DOHH2 (cell line): ENCODE measurements around the gene STRA6.

ENCODE experiments used
- EZH2phosphoT487 ChIP-seq: fragments of 200-600 bp; sonication (generic); IDR thresholded peaks from 2 replicates; pipeline ENCODE4 v1.6.1; 2017; ENCODE audit warnings: borderline replicate concordance, mild to moderate bottlenecking, antibody characterized with exemption, low read length, moderate library complexity, mixed read lengths
- TF ChIP-seq, protein P1 (sequence below): fragments of 200-600 bp; sonication (generic); IDR thresholded peaks from one replicate; pipeline ENCODE4 v1.5.1; 2014; ENCODE audit warnings: antibody characterized with exemption, mild to moderate bottlenecking, low read depth, low read length; ENCODE audit not compliant: poor library complexity, severe bottlenecking

DNA sequence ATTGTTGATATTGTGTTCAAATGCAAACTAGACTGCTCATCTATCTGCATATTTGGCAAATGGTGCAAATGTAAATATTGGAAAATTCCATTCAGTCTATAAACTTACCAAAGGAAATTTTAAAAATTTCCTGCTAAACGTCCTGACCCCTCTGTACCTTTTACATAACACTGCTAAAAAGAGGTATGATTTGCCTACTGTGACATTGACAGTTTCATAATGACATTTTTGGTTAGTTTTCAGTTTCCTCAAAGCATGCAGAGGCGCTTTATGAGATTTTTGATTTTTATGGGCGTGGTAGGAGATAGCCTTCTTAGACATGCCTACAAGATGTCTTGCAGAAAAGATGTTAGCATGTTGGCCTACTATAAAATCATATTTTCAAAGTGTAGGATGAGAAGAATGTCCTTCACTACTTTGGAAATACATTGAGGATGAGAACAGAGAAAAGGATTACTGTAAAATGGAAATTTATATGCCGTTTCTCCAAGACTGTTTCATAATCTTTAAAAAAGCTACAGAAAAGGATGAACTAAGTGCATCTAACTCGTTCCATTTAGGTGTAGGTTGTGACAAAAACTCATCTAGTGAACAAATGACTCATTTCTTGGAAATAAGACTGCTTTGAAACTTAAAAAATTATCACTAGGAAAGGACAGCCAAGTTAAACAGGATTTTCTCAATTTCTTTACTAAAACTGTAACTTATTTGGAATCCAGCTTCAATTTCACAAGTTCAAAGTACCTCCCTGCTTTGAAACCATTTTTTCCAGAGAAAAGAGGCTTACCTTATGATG lies 43.5 kb downstream of the STRA6 start:
- TF ChIP-seq, protein P1, sequence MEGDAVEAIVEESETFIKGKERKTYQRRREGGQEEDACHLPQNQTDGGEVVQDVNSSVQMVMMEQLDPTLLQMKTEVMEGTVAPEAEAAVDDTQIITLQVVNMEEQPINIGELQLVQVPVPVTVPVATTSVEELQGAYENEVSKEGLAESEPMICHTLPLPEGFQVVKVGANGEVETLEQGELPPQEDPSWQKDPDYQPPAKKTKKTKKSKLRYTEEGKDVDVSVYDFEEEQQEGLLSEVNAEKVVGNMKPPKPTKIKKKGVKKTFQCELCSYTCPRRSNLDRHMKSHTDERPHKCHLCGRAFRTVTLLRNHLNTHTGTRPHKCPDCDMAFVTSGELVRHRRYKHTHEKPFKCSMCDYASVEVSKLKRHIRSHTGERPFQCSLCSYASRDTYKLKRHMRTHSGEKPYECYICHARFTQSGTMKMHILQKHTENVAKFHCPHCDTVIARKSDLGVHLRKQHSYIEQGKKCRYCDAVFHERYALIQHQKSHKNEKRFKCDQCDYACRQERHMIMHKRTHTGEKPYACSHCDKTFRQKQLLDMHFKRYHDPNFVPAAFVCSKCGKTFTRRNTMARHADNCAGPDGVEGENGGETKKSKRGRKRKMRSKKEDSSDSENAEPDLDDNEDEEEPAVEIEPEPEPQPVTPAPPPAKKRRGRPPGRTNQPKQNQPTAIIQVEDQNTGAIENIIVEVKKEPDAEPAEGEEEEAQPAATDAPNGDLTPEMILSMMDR = no peak
- TF ChIP-seq EZH2phosphoT487 = no peak
